HG03457 (cell line): ENCODE measurements around the gene DNAJC13.
A peak's percentile ranks its signal among the peaks of the same experiment; 100 is the strongest.
"Not testable (repeated sequence)": the region's sequence is repeated elsewhere in the genome, so short reads cannot be mapped to it uniquely, and the experiment has no call there.

ENCODE experiments used
- ATAC-seq: cut with Tn5 transposase; IDR thresholded peaks from one replicate; pipeline ENCODE4 v1.9.1; 2021; ENCODE audit warnings: moderate number of reproducible peaks; ENCODE audit not compliant: unreplicated experiment

DNAJC13 gene

GRCh38 chr3:132542577-132542976, 125.3 kb downstream of the DNAJC13 start:
- ATAC-seq: no peak

DNA sequence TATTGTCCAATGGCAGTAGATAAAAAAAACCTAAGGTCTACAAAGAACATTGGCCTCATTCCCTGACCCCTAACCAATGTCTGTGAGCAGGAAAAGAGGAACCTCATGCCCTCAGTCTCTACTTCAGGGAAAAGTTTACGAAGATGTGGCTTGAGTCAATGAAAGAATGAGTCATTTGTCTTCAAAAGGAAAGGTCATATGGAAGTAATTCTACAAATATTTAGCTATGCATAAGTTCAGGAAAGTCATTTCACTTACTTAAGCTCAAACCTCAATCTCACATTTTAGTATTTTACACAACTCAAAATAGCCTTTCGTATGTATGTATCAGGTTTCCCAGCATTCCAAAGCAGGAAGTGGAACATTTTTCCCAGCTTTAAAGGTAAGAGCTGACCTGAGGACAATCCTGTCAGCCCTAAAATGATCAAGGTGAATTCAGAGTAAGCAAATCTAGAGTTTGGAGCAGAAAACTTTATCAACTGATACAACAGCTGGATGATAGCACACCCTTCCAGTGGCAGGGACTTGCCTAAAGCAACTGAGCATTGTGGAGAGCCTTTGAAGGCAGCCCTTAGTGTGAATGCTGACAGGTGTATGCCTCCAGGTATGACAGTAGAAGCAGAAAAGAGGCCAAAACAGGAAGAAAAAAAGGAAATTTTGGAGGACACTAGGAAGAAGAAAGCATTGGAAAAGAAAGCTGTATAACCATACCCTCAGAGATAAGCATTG, 125.9 kb downstream of the DNAJC13 start:
- no peak for ATAC-seq

DNA sequence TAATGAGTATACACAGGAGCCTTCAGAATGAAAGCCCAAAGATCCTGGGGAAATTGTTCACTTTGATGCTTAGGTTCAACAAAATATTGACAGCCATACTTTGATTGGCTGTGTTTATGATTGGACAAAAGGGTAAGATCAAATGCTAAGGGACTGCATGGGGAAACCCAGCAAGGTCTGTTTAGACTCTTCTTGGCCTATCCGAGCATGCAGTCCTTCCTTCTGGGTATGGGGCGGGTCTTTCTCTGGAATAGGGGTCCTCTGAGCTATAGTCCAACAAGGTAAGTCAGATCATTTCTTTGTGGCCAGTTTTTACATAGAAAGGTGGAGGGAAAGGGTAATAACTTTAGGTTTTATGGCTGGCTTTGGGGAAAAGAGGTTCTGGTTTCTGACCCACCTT, 126.8 kb downstream of the DNAJC13 start:
- ATAC-seq: no peak

- no peak for ATAC-seq
These were observed 128.2 kb downstream of the DNAJC13 start for GRCh38 chr3:132545471-132545870.

- ATAC-seq: no peak
These were observed 131.9 kb downstream of the DNAJC13 start for GRCh38 chr3:132549169-132549568.

- peak; percentile 80 for ATAC-seq
These were observed 132.7 kb downstream of the DNAJC13 start for GRCh38 chr3:132549890-132550578.

DNA sequence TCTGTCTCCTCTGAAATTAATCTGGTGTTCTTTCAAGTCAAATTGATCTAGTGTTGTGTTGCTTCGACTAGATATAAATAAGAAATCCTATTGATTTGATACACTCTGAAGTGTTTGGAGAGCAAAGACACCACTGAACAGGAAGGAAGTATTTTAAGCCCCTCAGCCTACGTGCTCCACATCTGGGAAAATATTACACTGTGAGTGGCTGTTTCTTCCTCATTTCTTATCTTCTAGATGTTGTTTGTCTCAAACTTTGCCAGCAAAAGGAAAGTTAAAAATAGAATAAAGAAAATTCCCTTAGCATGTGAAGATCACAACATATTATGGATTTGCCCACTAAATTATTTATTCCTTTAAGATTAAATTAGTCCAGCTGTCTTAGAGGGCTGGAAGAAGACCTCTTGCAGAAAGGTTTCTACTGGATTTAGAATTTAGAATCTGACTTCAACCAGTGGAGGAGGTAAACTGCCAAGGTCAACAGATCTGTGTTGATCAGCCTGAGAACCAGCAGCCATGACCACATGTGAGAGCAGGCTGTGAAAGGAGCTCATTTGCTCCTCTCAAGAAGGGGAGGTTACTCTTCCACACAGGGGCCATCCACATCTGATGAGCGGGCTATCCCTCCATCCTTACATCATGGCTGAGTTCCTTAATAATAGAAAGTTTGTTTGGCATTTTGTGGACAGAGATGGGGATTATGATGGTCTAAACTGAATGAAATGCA, 133.4 kb downstream of the DNAJC13 start:
- no peak for ATAC-seq

- no peak for ATAC-seq
These were observed 136.5 kb downstream of the DNAJC13 start for GRCh38 chr3:132553826-132554225.

DNA sequence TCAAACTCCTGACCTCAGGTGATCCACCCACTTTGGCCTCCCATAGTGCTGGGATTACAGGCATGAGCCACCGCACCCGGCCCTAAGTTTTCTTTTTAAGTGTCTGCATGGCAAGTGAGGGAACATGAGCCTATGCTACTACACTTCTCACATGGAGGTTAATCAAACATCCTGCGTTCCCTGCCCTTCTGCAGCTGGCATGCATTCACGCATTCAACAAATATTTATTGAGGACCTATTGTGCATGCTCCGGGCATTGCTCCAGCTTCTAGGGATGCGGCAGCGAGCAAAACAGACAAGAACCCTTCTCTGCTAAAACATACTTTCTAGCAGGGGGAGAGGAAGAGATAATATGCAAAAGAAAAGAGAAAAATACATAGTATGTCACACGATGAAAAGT, 137.1 kb downstream of the DNAJC13 start:
- ATAC-seq: no peak

DNA sequence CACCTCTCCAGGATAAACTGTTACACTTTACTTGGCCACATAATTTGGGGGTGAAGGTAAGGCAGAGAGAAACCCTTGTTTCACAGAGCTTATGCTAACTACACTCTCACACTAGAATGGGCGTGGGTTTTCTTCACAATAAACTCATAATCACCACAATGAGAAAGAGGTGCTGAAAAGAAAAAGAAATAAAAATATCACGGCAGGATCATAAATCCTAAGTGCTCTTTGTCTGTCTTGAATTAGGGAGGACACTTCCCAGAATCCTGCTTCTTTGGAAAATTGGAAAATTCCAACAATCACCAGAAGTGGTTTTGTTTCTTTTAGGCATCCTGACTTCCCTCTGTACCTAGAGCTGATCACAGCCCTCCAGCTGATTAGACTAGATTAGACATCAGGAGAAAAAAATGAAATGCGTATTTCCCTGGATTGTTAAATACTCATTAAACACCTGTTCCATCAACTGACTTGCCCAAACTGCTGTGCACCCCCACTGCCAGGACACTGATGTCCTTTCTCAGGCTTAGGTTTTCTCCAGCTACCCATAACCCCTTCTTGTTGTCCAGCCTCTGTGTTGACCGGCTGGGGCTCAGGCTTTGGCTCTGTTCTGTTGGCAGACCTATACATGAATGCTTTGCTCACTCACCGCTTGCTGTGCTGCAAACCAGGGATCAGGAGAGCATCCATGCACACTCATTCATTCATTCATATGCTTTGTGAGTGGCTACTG, 138.2 kb downstream of the DNAJC13 start:
- ATAC-seq: no peak

GRCh38 chr3:132556036-132556386, 138.7 kb downstream of the DNAJC13 start:
- ATAC-seq: not testable (repeated sequence)

GRCh38 chr3:132556508-132557159, 139.3 kb downstream of the DNAJC13 start:
- no peak for ATAC-seq

DNA sequence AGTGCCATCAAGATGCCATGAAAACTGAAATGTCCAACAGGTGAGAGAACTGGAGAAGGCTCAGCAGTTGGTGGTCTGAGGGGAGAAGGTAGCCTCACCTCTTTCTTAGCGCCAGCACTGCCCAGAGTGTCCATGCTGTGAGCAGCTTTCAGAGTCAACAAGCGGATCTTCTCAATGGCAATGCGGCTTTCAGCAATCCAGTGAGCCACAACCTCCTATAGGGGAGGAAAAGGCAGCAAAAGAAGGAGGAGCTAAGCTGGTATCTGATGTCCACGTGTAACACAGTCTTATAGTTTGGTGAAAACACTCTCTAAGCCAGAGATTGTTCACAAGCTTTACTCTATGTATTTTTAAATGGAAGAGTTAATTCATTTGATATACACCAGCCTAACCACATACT, 143.7 kb downstream of the DNAJC13 start:
- no peak for ATAC-seq

GRCh38 chr3:132563420-132564069, 146.2 kb downstream of the DNAJC13 start:
- no peak for ATAC-seq

DNA sequence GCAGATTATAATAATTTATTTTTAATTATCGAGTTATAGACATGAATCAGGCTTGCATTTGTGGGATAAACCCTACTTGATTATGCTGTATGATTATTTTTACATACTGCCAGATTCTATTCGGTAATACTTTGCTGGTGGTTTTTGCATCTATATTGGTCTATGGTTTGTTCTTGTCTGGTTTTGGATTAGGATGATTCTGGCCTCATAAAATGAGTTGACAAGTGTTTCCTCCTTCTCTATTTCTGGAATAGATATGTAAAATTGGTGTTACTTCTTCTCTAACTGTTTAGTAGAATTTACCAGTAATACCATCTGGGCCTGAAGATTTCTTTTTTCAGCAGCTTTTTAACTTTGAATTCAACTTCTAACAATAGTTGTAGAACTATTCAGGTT, 146.8 kb downstream of the DNAJC13 start:
- ATAC-seq: no peak

- ATAC-seq: no peak
These were observed 151.1 kb downstream of the DNAJC13 start for GRCh38 chr3:132568422-132568821.

DNA sequence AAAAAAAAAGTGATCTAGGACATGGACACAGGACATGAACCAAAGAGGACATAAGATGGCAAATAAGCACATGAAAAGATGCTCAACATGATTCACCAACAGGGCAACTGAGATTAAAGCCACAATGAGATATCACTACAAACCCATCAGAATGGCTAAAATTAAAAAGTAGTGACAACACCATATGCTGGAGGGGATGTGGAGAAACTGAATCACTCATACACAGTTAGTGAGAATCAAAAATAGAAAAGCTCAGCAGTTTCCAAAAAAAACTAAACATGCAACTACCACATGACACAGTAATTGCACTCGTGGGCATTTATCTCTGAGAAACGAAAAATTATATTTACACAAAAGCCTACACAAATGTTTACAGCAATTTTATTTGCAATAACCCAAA, 151.9 kb downstream of the DNAJC13 start:
- no peak for ATAC-seq

GRCh38 chr3:132569580-132569979, 152.3 kb downstream of the DNAJC13 start:
- no peak for ATAC-seq

DNA sequence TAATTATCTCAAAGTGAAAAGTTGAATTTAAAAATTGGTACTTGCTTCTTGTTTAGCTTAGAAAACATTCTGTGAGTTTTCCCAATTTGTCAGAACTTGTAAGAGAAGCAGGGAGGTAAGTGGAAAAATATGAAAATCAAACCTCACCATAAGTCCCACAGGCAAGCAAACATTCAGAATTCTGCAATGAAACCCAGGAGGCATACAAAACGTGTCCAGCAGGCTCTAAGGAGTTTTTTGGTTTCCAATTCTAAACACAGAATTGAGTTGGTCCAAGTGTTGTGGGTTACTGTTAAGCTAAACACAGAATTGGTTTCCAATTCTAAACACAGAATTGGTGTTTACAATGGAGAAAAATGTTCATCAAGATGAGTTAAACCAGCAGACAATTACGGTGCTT, 152.7 kb downstream of the DNAJC13 start:
- ATAC-seq: no peak

- no peak for ATAC-seq
These were observed 156.5 kb downstream of the DNAJC13 start for GRCh38 chr3:132573797-132574211.
